ENCODE results near the gene NAGLU.
"Not testable (repeated sequence)": the region's sequence is repeated elsewhere in the genome, so short reads cannot be mapped to it uniquely, and the experiment has no call there.

Gene NAGLU

GRCh38 chr17:42521666-42522262, 14.3 kb upstream of the NAGLU start:
- no peak for DNase-seq

- DNase-seq = no peak
These were observed 13.7 kb upstream of the NAGLU start for GRCh38 chr17:42522263-42522790.

GRCh38 chr17:42522798-42523278, 13.2 kb upstream of the NAGLU start:
- no peak for DNase-seq

- DNase-seq = no peak
These were observed 10.8 kb upstream of the NAGLU start for GRCh38 chr17:42525221-42525620.

- DNase-seq = no peak
These were observed 10.0 kb upstream of the NAGLU start for GRCh38 chr17:42526031-42526444.

- no peak for DNase-seq
These were observed 8.1 kb upstream of the NAGLU start for GRCh38 chr17:42527932-42528331.

- no peak for DNase-seq
These were observed 7.0 kb upstream of the NAGLU start for GRCh38 chr17:42529061-42529460.

- no peak for DNase-seq
These were observed 5.0 kb upstream of the NAGLU start for GRCh38 chr17:42530952-42531454.

GRCh38 chr17:42531455-42532354, 4.3 kb upstream of the NAGLU start:
- peak; percentile 50 to 56 for DNase-seq

GRCh38 chr17:42535155-42536047, 640 bp upstream of the NAGLU start:
- DNase-seq = no peak

GRCh38 chr17:42536372-42537155, 523 bp downstream of the NAGLU start:
- DNase-seq = peak; percentile 62 to 68

GRCh38 chr17:42537156-42537805, 1.2 kb downstream of the NAGLU start:
- DNase-seq = no peak

- no peak for DNase-seq
These were observed 1.9 kb downstream of the NAGLU start for GRCh38 chr17:42537826-42538451.

GRCh38 chr17:42538482-42538881, 2.4 kb downstream of the NAGLU start:
- DNase-seq = no peak

- DNase-seq = not testable (repeated sequence)
These were observed 4.5 kb downstream of the NAGLU start for GRCh38 chr17:42540558-42540957.

GRCh38 chr17:42541041-42541833, 5.2 kb downstream of the NAGLU start:
- DNase-seq = no peak

GRCh38 chr17:42543190-42544079, 7.4 kb downstream of the NAGLU start:
- DNase-seq = no peak

- no peak for DNase-seq
These were observed 8.8 kb downstream of the NAGLU start for GRCh38 chr17:42544874-42545283.
